ENCODE measurements around the gene COPS4.

DNA sequence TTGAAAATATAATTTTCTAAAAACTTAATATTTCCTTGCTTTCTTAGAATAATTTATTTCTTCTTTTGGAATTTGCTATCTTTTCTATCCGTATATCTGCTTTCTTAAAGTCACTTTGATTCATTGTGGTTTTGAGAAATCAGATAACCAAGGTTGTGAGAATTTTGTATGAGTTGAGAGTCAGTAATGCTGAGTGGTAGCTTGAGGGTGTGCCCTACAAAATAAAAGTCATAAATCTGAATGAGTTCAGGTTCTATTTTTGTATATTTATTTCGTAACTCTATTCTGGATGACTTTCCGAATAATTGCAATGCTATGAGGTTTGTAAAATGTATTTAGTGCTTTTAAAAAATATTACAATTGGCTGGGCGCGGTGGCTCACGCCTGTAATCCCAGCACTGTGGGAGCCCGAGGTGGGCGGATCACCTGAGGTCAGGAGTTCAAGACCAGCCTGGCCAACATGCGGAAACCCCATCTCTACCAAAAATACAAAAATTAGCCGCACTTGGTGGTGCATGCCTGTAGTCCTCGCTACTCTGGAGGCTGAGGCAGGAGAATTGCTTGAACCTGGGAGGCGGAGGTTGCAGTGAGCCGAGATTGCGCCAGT lies 8.9 kb downstream of the COPS4 start:
- no peak for TF ChIP-seq POLR2AphosphoS5 (IDR thresholded peaks at IDR 0.05; ENCODE audit: low read depth, low read length)
- TF ChIP-seq, protein P1, sequence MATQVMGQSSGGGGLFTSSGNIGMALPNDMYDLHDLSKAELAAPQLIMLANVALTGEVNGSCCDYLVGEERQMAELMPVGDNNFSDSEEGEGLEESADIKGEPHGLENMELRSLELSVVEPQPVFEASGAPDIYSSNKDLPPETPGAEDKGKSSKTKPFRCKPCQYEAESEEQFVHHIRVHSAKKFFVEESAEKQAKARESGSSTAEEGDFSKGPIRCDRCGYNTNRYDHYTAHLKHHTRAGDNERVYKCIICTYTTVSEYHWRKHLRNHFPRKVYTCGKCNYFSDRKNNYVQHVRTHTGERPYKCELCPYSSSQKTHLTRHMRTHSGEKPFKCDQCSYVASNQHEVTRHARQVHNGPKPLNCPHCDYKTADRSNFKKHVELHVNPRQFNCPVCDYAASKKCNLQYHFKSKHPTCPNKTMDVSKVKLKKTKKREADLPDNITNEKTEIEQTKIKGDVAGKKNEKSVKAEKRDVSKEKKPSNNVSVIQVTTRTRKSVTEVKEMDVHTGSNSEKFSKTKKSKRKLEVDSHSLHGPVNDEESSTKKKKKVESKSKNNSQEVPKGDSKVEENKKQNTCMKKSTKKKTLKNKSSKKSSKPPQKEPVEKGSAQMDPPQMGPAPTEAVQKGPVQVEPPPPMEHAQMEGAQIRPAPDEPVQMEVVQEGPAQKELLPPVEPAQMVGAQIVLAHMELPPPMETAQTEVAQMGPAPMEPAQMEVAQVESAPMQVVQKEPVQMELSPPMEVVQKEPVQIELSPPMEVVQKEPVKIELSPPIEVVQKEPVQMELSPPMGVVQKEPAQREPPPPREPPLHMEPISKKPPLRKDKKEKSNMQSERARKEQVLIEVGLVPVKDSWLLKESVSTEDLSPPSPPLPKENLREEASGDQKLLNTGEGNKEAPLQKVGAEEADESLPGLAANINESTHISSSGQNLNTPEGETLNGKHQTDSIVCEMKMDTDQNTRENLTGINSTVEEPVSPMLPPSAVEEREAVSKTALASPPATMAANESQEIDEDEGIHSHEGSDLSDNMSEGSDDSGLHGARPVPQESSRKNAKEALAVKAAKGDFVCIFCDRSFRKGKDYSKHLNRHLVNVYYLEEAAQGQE (IDR thresholded peaks at IDR 0.05; ENCODE audit: insufficient read depth in 1 of 2, low read depth in 2 of 2, low read length in 2 of 2): no peak
- no peak for TF ChIP-seq SIN3A (IDR thresholded peaks at IDR 0.05; ENCODE audit: borderline replicate concordance, insufficient read depth, low read length)
- TF ChIP-seq FOXP2 (optimal IDR thresholded peaks at IDR 0.05; ENCODE audit: borderline replicate concordance, extremely low read depth, extremely low read length, insufficient read depth): no peak
- TF ChIP-seq TAF1 (IDR thresholded peaks at IDR 0.05; ENCODE audit: borderline replicate concordance, insufficient read depth, low read length): no peak
